HG02981 (cell line): ENCODE results near the gene DYDC2.

Experiments
- ATAC-seq: cut with Tn5 transposase; IDR thresholded peaks from one replicate; pipeline ENCODE4 v1.9.1; 2021; ENCODE audit warnings: mild to moderate bottlenecking, moderate library complexity; ENCODE audit not compliant: unreplicated experiment

DYDC2 gene

DNA sequence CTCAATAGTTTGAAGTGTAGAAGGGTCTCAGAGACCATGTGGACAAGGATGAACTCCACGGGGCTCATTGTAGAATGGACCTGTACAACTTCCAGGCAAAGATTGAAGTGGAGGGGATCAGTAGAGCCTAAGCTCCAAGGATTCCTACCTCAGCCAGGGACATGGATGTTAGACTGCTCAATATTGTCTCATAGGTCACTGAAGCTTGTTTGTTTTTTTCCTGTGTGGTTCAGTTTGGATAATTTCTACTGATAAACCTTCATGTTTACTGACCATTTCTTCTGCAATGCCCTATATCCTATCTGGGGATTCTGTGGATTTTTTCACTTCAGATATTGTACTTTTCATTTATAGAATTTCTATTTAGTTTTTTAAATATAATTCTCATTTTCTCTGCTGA is 8.9 kb downstream of the DYDC2 start:
- ATAC-seq = no peak

- ATAC-seq = no peak
These were observed 14.9 kb downstream of the DYDC2 start for GRCh38 chr10:80371467-80371866.

DNA sequence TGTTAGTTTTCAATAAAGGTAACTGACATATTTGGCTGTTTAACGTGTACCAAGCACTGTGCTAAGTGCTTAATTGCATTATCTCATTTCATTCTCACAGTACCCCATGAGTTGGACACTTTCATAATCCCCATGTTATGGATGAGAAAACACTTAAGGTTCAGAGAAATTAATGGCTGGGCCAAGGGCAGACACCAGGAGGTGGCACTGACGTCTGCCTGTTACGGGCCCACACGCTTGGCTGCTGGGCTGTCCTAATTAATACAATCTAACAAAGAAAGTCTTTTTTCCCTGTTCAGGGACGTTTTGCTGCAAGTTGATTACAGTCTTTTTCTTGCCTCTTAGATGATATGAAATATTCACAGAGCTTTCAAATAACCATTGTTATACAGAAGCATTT is 16.1 kb downstream of the DYDC2 start:
- ATAC-seq = no peak

GRCh38 chr10:80373502-80373901 is 16.9 kb downstream of the DYDC2 start:
- ATAC-seq = no peak

DNA sequence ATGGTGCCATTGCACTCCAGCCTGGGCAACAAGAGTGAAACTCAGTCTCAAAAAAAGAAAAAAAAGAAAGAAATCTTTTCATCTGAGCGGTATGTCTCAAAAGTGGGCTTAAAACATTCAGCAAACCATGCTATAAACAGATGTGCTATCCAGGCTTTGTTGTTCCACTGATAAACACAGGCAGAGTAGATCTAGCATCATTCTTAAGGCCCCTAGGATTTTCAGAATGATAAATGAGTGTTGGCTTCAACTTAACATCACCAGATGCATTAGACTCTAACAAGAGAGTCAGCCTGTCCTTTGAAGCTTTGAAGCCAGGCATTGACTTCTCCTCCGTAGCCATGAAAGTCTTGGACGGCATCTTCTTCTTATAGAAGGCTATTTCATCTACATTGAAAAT is 23.1 kb downstream of the DYDC2 start:
- ATAC-seq = no peak

- ATAC-seq = no peak
These were observed 23.6 kb downstream of the DYDC2 start for GRCh38 chr10:80380185-80380584.

DNA sequence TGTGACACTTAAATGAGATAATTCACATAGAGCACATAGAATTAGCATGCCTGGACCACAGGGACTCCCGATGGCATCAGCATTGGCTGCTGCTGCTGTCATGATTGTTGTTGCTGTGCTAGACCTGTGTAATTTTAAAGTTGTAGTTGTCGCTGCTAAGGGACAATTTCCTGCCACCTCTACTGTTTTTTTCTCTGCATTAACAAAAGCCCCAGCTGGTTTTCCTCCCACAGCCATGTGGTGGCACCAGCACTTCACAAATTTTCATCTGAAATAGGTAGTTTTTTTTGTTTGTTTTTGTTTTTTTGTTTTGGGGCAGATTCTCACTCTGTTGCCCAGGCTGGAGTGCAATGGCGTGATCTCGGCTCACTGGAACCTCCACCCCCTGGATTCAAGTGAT is 26.4 kb downstream of the DYDC2 start:
- no peak for ATAC-seq

- no peak for ATAC-seq
These were observed 34.2 kb downstream of the DYDC2 start for GRCh38 chr10:80390740-80391139.

DNA sequence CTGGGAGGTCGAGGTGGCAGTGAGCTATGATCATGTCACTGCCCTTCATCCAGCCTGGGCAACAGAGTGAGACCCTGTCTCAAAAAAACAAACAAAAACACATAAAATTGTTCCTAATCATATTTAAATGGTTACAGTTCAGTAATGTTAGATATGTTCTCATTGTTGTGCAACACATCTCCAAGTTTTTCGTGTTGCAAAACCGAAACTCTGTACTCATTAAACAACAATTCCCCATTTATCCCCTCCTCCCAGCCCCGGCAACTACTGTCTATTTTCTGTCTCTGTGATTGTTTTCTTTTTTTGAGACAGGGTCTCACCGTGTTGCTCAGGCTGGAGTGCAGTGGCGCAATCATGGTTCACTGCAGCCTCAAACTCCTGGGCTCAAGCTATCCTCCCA is 35.7 kb downstream of the DYDC2 start:
- ATAC-seq = no peak

DNA sequence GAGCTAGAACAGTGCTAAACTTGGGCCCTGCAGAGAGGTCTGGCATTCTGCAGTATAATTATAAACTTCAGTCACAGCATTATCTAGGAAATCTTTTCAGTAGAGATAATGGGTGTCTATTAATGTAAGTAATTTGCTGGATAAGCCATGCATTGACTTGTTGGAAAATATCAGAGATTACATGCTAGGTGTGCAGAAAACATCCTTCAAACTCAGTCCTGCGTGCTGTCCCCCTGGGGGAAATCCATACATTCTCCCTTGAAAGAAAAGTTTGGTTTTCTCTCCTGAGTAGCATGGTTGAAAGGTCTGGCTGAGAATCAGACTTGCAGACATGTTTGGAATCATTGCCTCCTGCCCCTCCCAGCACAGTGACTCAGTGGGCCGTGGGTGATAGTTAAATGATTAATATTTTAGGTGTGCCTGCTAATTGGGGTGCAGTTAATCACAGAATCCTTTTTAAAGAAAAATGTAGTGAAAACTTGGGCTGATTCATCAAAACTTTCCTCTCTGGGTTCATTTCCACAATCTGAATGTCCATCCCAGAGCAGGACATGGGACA is 37.9 kb downstream of the DYDC2 start:
- no peak for ATAC-seq

GRCh38 chr10:80397014-80397413 is 40.4 kb downstream of the DYDC2 start:
- ATAC-seq = no peak

DNA sequence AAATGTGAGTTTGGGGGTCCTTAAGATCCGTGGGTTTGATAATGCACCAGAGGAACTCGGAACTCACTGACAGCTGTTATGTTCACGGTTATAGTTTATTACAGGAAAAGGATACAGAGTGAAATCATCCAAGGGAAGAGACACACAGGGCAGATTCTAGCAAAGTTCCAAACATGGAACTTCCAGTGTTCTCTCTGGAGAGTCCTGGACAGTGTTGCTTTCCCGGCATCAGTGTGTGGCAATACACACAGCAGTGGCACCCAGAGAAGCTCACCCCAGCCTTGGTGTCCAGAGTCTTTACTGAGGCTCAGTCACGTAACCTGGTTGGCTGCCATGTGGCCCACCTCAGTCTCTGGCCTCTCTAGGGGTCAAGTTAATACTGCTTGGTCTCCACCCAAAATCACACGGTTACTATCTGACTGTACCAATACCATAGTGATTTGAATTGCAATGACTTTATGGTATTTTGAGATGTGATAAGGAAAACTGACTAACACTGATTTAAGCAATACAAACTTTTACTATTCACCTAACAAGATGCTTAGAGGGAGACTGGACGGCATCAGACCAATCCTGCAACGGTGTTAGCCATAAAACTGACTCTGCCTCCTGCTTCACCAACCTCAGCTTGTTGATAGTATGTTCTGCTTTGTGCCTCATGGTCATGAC is 43.7 kb downstream of the DYDC2 start:
- no peak for ATAC-seq

- no peak for ATAC-seq
These were observed 48.5 kb downstream of the DYDC2 start for GRCh38 chr10:80405035-80405434.

GRCh38 chr10:80405626-80406025 is 49.0 kb downstream of the DYDC2 start:
- ATAC-seq = no peak

DNA sequence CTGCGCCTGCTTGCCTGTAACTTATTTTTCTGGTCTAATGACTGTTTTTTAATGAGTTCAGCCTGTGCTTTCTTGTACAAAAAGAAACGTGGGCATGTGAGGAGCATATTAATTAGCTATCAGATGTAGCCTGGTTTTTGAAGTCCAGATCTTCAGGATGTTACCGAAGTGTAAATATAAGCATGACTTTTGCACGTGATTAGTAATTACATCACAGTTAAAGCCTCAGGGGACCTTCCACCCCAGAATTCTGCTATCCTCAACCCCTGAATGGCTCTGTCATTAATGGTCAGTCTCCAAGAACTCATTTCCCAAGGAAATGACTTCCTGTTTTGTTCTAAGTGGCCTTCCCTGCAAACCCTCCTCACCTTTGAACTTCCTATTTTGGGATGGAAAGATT is 49.6 kb downstream of the DYDC2 start:
- no peak for ATAC-seq

GRCh38 chr10:80407812-80408241 is 51.2 kb downstream of the DYDC2 start:
- ATAC-seq = peak; percentile 5

DNA sequence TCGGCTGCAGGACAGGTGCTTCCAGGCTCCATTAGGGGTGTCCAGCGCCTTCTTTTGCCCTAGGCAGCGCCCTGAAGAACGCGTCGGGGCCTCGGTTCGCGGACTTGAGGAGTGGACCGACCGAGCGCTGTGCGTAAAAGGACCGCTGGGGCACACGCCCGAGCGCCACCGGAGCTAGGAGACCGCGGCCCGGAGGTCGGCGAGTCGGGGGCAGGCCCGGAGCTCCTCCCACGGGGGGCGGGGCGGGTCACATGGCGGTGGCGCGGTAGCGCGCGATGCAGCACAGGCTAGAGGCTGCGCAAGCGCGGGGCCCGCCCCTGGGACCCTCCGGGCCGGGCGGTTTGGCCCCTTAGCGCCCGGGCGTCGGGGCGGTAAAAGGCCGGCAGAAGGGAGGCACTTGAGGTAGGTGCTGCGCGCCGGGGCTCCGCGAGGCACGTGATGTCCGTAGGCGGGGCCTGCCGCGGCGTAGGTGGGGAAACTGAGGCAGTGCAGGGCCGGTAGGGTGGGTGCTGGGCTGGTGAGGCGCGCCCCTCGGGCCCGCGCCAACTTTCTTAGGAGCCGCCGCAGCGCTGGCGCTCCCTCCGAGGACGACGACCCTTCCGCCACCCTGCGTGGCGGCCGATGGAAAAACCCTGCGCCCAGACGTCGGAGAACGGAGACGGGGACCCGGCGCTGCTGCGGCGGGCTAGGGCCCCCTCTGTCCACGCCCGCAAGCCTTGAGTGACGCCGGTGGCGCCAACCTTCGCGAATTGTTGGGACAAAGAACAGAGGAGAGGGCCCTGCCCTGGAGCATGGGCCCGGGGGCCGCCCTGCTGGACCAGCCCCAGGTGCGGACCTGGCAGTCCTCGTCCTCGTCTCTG is 51.9 kb downstream of the DYDC2 start, which contains the start of gene PRXL2A:
PRXL2A (plus strand) TSS at position 310 of the 860 bp plus-strand sequence. CDS start 11,917 bp downstream, outside the sequence.
- peak; percentile 96 for ATAC-seq

GRCh38 chr10:80409121-80409520 is 52.5 kb downstream of the DYDC2 start:
- no peak for ATAC-seq

- no peak for ATAC-seq
These were observed 53.5 kb downstream of the DYDC2 start for GRCh38 chr10:80410122-80410521.

- ATAC-seq = no peak
These were observed 54.1 kb downstream of the DYDC2 start for GRCh38 chr10:80410578-80411145.

DNA sequence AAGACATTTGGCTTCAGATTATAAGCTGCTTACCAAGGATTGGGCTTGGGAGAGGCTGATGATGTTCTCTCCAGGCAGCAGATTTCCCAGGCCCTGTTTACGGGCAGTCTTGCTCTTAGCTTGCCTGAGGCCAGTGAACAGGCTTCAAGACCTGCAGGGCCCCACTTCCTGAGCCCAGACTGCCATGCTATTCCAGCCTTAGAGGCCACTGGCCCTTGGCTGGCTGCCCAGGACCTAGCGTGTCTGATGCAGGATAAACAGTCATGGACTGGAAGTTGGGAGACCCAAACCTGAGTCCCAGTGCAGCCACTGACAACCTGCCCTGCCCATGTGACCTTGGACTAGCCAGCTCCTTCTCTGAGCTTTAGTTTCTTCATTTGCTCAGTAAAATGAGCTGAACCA is 54.7 kb downstream of the DYDC2 start:
- no peak for ATAC-seq
